Naive thymus-derived CD8-positive, alpha-beta T cell (primary cell): Measurements from ENCODE around the gene MYH11. TPM values are rescaled to one million over a fixed set of nuclear protein-coding genes. Genes with fewer than 3 reads are reported as not detected.
A peak's percentile ranks its signal among the peaks of the same experiment; 100 is the strongest.

Experiments
- ATAC-seq, 2 donors: fragments of 150-1000 bp; cut with Tn5 transposase in 1 of 2; sonication (Bioruptor Pico), chemical (Tn5 transposase) in 1 of 2; 1 replicate in 1 of 2; 2 replicates in 1 of 2; pipeline ENCODE4 v1.10.0; 2021; ENCODE audit warnings: mild to moderate bottlenecking in 2 of 2, moderate library complexity in 2 of 2
- POLR2A ChIA-PET: fragments of 350-600 bp; sonication (Branson Sonifier 250); formaldehyde crosslinking; loops from one replicate; lab custom pipeline; 2021; ENCODE audit warnings: antibody characterized with exemption; lab: Charles Lee
- DNase-seq, 10 donors: peaks; one replicate each; pipeline versions ENCODE4 v3.0.0 to v3.0.0-alpha.2; 2020 to 2022
- H3K27ac Mint-ChIP-seq, 10 donors: one replicate each; pipeline ENCODE4 v1.8.0; 2020 to 2022; ENCODE audit warnings: mild to moderate bottlenecking in 10 of 10, mixed read lengths in 10 of 10, moderate library complexity in 4 of 10, inconsistent platforms in 1 of 10
- H3K27me3 Mint-ChIP-seq, 5 donors: one replicate each; pipeline ENCODE4 v1.8.0; 2021 to 2022; ENCODE audit warnings: mixed read lengths in 5 of 5
- H3K36me3 Mint-ChIP-seq, 3 donors: one replicate each; pipeline ENCODE4 v1.8.0; 2020 to 2022; ENCODE audit warnings: mixed read lengths in 3 of 3, mild to moderate bottlenecking in 2 of 3, inconsistent platforms in 1 of 3
- H3K4me1 Mint-ChIP-seq, 4 donors: one replicate each; pipeline ENCODE4 v1.8.0; 2021 to 2022; ENCODE audit warnings: mixed read lengths in 4 of 4
- H3K4me3 Mint-ChIP-seq, 10 donors: one replicate each; pipeline ENCODE4 v1.8.0; 2020 to 2022; ENCODE audit warnings: mild to moderate bottlenecking in 10 of 10, mixed read lengths in 10 of 10, moderate library complexity in 6 of 10, inconsistent platforms in 1 of 10
- H3K9me3 Mint-ChIP-seq, 9 donors: one replicate each; pipeline ENCODE4 v1.8.0; 2020 to 2022; ENCODE audit warnings: mixed read lengths in 9 of 9, mild to moderate bottlenecking in 3 of 9, inconsistent platforms in 1 of 9, moderate library complexity in 1 of 9
- polyA plus RNA-seq, 3 donors: library from polyadenylated mRNA; unstranded; fragments of 300-500 nt; fragmentation: Illumina TruSeq; gene quantifications; one replicate each; pipeline ENCODE4 v1.2.3, GENCODE V29; 2021
- total RNA-seq, 8 experiments: library from RNA in 2 of 8; stranded (reverse) in 2 of 8; gene quantifications; one replicate each; pipeline ENCODE4 v1.2.3 and lab custom pipeline; 2021 to 2026

The MYH11 gene
- total and polyA plus RNA-seq, 5 experiments from 2014 or later = 0.20 to 0.59 TPM; not detected in 3

DNA sequence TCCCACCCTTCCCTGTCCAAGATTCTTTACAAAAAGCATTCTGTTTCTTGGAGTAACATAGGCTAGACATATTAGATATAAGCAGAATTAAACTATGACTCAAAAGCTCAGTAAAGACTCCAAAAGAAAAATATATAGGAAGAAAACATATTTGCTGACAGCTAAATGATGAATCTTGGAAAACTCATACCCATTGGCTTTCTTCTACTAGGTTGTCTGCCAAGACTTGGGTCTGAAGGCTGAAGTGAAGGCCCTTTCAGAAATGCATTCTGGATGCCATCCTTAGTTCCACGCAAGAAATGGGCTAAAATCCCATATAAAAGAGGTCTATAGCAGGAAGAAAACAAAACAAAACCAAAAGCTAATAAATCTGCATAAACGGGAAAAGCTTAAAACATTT is 16.5 kb upstream of the MYH11 start:
- H3K27me3 Mint-ChIP-seq = no peaks in the 10 kb centered on the region
- no peak for ATAC-seq
- no peaks in the 10 kb centered on the region for H3K9me3 Mint-ChIP-seq
- H3K27ac Mint-ChIP-seq = peak overlapping the region in 1 of 10 donors; percentile 2
- no peak overlapping the region for H3K4me3 Mint-ChIP-seq
- DNase-seq = no peak
- H3K36me3 Mint-ChIP-seq = peaks cover 4 to 91% (median 6%) of the 10 kb centered on the region in 3 donors
- peaks cover 0 to 10% (median 2%) of the 10 kb centered on the region in 4 donors for H3K4me1 Mint-ChIP-seq
- POLR2A ChIA-PET = interaction anchor here (1.0 kb wide), 1 partner anchor 15 kb away, joined by 3 read pairs; the partner anchor contains the start of gene CEP20

DNA sequence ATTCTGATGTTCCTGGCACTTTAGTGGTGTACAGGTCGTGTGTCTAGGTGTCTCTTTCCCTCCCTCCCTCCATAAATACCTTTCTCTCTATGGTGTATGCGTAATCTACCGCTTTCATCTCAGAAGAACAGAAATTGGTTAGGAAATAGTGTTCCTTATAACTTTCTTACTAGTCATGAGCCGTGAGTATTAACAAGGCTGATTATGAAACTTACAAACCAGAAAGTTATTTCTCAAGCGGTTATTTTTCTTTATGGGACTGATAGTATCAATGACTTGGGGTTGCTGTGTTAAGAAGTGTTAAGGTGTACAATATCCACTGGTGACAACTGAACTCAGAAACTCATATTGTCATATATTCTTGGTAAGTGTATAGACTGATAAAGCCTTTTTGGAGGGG is 13.2 kb upstream of the MYH11 start:
- peaks cover 0 to 10% (median under 1%) of the 10 kb centered on the region in 4 donors for H3K4me1 Mint-ChIP-seq
- ATAC-seq (no peak), DNase-seq (no peak)
- no peaks in the 10 kb centered on the region for H3K27me3 Mint-ChIP-seq
- peak overlapping the region in 1 of 10 donors; percentile 51 for H3K27ac Mint-ChIP-seq
- no peak overlapping the region for H3K4me3 Mint-ChIP-seq
- POLR2A ChIA-PET = no interaction called here
- H3K9me3 Mint-ChIP-seq = no peaks in the 10 kb centered on the region
- H3K36me3 Mint-ChIP-seq = peaks cover 0 to 94% (median 7%) of the 10 kb centered on the region in 3 donors

DNA sequence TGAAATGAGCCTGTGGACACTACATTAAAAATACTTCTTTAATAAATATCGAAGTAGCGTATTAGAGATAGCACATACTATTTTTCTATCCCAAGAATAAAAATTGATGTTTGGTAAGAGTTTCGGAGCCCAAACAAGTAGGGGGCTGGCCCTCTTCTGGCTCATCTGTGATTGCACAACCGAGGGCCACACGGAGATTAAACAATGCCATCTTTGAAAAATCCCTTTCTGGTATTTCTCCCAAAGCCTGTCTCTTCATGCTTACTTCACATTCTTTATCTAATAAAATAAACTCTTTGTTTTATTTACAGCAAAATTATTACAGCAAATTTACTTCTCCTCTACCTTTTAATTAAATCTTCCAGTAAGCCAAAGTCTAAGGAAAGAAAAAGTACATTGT is 9.6 kb upstream of the MYH11 start:
- Mint-ChIP-seq H3K36me3 (peaks cover 0 to 62% (median 7%) of the 10 kb centered on the region in 3 donors), H3K4me1 (no peaks in the 10 kb centered on the region), H3K4me3 (no peak overlapping the region), H3K9me3 (no peaks in the 10 kb centered on the region), H3K27ac (no peak overlapping the region), H3K27me3 (no peaks in the 10 kb centered on the region)
- ATAC-seq (no peak), DNase-seq (no peak)
- POLR2A ChIA-PET = no interaction called here

DNA sequence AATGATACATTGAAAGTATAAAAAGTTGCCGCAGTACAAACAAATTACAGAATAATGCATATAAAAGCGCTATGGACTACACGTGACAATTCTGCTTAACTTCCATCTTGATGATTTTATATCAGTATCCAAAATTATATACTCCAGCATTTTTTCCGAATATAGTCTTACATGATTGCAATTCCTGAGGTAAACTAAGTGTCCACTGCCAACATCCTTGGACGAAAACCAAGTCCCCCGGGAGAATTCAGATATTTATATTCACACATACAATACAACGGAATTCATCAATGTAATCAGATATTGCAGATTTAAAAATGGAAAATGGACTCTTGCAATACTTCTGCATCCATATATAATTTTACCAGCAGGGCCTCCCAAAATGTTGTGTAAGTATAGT is 8.9 kb upstream of the MYH11 start:
- H3K36me3 Mint-ChIP-seq = peaks cover 0 to 55% (median 7%) of the 10 kb centered on the region in 3 donors
- no peak overlapping the region for H3K4me3 Mint-ChIP-seq
- ATAC-seq (no peak), DNase-seq (no peak)
- H3K27ac Mint-ChIP-seq = peak overlapping the region in 1 of 10 donors; percentile 0
- no peaks in the 10 kb centered on the region for H3K4me1 Mint-ChIP-seq
- POLR2A ChIA-PET = no interaction called here
- no peaks in the 10 kb centered on the region for H3K9me3 Mint-ChIP-seq
- no peaks in the 10 kb centered on the region for H3K27me3 Mint-ChIP-seq

DNA sequence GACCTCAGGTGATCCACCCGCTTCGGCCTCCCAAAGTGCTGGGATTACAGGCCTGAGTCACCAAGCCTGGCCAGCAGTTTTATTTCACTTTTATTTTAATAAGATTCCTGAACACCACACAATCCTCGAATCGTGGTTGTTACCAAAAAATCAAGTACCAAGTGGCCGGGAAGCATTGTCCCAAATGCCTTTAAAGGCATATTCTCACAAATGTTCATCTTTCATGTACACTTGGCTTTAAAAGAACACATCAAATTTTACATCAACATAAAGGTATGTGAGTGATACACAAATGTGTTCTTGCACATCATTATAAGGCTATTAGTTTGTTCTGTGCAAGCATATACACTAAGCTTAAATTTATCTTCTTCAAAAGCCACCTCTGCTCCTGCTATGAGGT is 8.1 kb upstream of the MYH11 start:
- H3K9me3 Mint-ChIP-seq = no peaks in the 10 kb centered on the region
- no peaks in the 10 kb centered on the region for H3K27me3 Mint-ChIP-seq
- H3K4me3 Mint-ChIP-seq = no peak overlapping the region
- ATAC-seq (no peak), DNase-seq (no peak)
- peaks cover 0 to 47% (median 7%) of the 10 kb centered on the region in 3 donors for H3K36me3 Mint-ChIP-seq
- H3K4me1 Mint-ChIP-seq = no peaks in the 10 kb centered on the region
- peak overlapping the region in 1 of 10 donors; percentile 0 for H3K27ac Mint-ChIP-seq
- POLR2A ChIA-PET = no interaction called here

DNA sequence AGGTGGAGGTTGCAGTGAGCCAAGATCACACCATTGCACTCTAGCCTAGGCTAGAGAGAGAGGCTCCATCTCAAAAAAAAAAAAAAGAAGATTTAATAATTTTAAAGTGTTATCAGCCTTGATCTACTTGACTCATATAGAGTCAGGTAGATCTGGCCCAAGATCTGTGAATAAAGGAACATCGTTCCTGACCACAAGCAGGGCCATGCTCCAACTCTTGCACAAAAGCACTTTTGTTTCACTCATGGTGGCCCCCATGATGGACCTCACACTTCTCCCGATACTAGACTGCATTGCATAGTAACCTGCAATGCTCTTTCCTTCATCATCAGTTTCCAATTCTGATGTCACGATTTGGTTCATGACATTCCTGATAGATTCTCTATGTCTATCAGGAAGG is 5.2 kb upstream of the MYH11 start:
- Mint-ChIP-seq H3K4me1 (peaks cover 5 to 9% (median 8%) of the 10 kb centered on the region in 4 donors), H3K9me3 (no peaks in the 10 kb centered on the region), H3K4me3 (no peak overlapping the region), H3K27me3 (peaks cover 3 to 15% (median 11%) of the 10 kb centered on the region in 5 donors), H3K36me3 (peaks cover 4 to 20% (median 5%) of the 10 kb centered on the region in 3 donors), H3K27ac (no peak overlapping the region)
- no peak for DNase-seq
- POLR2A ChIA-PET = no interaction called here
- ATAC-seq = no peak

DNA sequence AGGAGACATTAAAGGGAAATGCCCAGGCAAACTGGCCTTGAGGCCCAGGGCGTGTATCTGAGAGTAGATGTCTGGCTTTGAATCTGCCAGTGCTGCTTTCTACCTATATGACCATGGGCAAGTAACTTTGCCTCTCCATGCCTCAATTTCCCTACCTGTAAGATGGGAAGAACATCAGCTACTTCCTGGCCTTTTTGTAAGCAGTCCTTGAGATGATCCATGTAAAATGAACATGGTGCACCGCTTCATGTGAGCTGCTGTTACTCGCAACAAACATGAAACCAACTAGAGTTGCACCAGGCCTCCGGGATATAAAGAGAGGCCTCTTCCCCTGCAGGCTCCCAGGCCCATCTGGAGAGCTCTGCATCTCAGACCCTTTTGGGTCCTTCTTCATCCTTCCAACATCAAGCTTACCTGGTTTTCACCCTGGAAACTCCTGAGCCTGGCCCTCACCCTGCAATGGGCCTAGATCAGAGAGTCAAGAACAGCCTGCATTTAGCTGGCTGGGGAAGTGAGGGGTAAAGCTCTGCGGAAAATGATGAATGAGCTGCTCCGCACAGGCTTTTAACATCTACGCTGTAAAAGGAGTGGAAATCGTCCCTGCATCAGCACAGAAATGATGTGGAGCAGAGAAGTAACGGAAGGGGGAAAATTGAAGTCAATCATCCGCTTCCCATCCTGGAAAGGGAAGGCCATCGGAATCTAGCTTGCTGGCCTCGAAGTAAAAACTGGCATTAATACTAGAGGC is 2.3 kb upstream of the MYH11 start:
- Mint-ChIP-seq H3K27me3 (peaks cover 14 to 32% (median 27%) of the 10 kb centered on the region in 5 donors), H3K4me1 (peaks cover 5 to 9% (median 8%) of the 10 kb centered on the region in 4 donors)
- ATAC-seq = no peak

DNA sequence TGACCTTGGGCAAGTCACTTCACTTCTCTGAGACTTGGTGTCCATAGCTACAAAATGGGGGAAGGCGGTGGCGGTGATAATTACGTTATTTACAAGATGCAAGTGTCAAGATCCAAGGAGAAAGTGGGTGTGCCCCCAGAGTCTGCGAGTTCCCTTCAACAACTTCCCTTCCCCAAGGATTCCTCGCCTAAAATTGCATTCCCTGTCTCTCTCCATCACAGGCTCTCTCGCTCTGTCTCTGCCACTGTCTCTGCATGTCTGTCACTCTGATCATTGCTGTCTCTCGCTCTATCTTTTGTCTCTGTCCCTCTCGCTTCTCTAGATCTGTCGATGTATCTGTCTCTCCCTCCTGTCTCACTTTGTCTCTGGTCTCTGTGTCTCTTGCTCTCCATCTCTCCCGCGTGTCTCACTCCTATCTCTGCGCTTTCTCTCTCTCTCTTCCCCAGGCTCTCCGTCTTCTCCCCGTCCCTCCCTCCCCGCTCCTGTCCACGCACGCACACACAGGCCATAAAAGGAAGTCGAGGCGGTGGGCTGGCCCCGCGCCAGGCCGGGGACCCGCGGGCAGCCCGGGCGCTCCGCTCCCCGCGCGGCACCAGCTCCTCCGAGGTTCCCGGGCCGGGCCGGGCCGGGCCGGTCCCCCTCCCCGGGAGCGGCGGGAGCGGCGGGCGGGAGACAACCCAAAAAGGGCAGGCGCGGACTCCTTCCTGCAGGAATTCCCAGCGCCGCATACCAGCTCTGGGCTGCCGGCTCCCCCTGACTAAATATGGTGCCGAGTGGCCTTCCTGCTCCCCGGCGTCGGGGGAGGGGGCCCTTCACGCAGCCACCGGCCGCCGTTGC is 1.1 kb upstream of the MYH11 start:
- POLR2A ChIA-PET = no interaction called here
- Mint-ChIP-seq H3K27ac (no peak overlapping the region), H3K36me3 (peaks cover 0 to 5% (median 0%) of the 10 kb centered on the region in 3 donors), H3K4me1 (peaks cover 5 to 9% (median 8%) of the 10 kb centered on the region in 4 donors), H3K9me3 (no peaks in the 10 kb centered on the region), H3K4me3 (peak overlapping the region; percentile 31 to 81 (median 71)), H3K27me3 (peaks cover 14 to 34% (median 27%) of the 10 kb centered on the region in 5 donors)
- DNase-seq (no peak), ATAC-seq (no peak)

More for the DNA sequence above, 2.3 kb upstream of the MYH11 start:
- H3K9me3 Mint-ChIP-seq = no peaks in the 10 kb centered on the region
- DNase-seq = no peak
- H3K36me3 Mint-ChIP-seq = peaks cover 0 to 5% (median 0%) of the 10 kb centered on the region in 3 donors
- H3K27ac Mint-ChIP-seq = no peak overlapping the region
- POLR2A ChIA-PET = no interaction called here
- peak overlapping the region in 1 of 10 donors; percentile 38 for H3K4me3 Mint-ChIP-seq

DNA sequence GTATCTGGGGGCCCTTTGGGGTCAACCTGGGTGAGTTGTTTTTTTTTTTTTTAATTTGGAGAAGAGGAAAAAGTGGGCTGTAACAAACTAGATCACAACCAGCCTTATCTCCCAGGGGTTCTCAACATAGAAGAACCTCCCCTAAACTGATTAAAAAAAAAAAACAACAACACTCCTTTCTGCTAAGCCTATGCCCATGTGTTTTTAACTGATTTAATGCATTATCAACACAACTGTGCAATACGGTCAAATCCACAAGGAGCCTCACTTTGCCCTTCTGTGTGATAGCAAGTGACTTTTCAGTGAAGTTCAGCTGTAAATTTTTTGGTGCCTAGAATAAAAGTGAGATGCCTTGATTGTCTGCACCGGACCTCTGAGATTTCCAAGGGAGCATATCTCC is 646 bp downstream of the MYH11 start:
- Mint-ChIP-seq H3K27ac (no peak overlapping the region), H3K4me3 (no peak overlapping the region), H3K36me3 (peaks cover 0 to 5% (median 0%) of the 10 kb centered on the region in 3 donors), H3K9me3 (no peaks in the 10 kb centered on the region), H3K4me1 (peaks cover 5 to 9% (median 8%) of the 10 kb centered on the region in 4 donors), H3K27me3 (peaks cover 14 to 34% (median 27%) of the 10 kb centered on the region in 5 donors)
- no peak for ATAC-seq
- POLR2A ChIA-PET = no interaction called here
- DNase-seq = no peak

DNA sequence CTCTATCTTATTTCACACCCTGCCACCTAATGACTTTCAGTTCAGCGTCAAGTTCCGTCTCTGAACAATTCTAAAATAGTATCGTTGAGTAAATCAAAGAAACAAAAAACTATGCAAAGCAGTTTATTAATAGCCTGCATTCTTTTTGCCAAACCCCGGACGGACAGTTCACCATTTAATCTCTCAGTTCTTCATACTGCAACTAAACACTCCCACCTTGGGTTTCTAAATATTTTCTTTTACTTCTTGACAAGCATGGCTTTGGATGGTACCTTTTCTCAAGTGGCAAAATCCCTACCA is 1.2 kb downstream of the MYH11 start:
- H3K36me3 Mint-ChIP-seq = peaks cover 0 to 5% (median 0%) of the 10 kb centered on the region in 3 donors
- H3K9me3 Mint-ChIP-seq = no peaks in the 10 kb centered on the region
- DNase-seq = no peak
- ATAC-seq = no peak
- H3K27me3 Mint-ChIP-seq = peaks cover 14 to 34% (median 27%) of the 10 kb centered on the region in 5 donors
- H3K27ac Mint-ChIP-seq = peak overlapping the region in 1 of 10 donors; percentile 31
- POLR2A ChIA-PET = no interaction called here
- H3K4me1 Mint-ChIP-seq = peaks cover 5 to 9% (median 8%) of the 10 kb centered on the region in 4 donors
- no peak overlapping the region for H3K4me3 Mint-ChIP-seq

DNA sequence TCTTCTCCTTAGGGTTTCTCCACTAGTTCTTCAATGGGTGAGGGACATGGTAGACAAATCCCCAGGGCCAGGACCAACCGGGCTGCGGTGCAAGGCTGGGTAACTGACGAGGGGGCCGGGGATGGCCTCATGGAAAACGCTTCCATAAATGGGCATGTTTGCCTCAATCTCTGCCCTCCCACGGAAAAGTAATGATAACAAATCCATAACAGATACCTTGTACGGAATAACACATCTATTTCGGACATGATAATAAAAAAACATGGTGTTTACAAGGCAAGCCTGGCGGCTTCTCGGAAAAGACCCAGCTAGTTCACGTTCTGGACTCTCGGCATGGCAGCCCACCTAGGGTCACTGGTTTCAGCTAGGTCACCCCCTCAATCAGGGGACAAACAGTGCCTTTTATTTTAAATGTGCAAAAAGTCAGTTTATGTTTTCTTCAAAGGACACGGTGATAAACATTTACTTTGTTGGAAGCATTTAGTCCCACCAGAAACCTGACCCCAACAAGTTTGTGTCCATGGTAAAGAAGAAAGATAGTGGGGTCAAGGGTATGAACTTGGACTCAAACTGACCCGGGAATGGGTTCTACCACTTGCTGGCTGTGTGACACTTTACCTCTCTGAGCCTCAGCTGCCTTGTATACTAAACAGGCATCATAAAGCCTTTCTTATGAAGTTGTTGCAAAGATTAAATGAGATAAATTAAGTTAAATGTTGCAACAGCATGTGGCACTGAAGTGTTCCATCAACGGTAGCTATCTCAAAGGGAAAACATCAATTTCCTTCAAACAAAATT is 1.7 kb downstream of the MYH11 start:
- Mint-ChIP-seq H3K4me1 (peaks cover 5 to 9% (median 8%) of the 10 kb centered on the region in 4 donors), H3K9me3 (no peaks in the 10 kb centered on the region), H3K27me3 (peaks cover 14 to 34% (median 27%) of the 10 kb centered on the region in 5 donors), H3K36me3 (peaks cover 0 to 5% (median 0%) of the 10 kb centered on the region in 3 donors), H3K4me3 (no peak overlapping the region), H3K27ac (peak overlapping the region in 1 of 10 donors; percentile 53)
- ATAC-seq (no peak), DNase-seq (no peak)
- POLR2A ChIA-PET = no interaction called here

DNA sequence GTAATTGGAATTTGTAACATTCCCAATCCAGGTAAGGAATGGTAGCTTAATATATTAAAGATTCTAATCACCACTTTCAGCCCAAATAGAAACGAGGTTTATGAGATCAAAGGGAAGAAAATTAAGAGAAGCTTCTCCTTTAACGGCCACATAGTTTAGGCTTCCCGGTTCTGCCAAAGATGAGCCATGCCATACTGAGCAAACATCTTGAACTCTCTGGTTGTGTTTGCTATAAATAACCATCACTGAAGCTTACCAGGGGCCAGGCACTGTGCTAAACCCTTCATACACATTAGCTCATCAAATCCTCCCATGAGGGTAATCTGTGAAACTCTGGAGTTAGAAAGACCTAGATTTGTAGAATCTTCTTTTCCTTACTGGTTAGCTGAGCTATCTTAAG is 2.8 kb downstream of the MYH11 start:
- peaks cover 0 to 5% (median 0%) of the 10 kb centered on the region in 3 donors for H3K36me3 Mint-ChIP-seq
- no peak overlapping the region for H3K4me3 Mint-ChIP-seq
- no peaks in the 10 kb centered on the region for H3K9me3 Mint-ChIP-seq
- POLR2A ChIA-PET = no interaction called here
- DNase-seq (no peak), ATAC-seq (no peak)
- peaks cover 14 to 32% (median 27%) of the 10 kb centered on the region in 5 donors for H3K27me3 Mint-ChIP-seq
- no peak overlapping the region for H3K27ac Mint-ChIP-seq
- H3K4me1 Mint-ChIP-seq = peaks cover 5 to 9% (median 8%) of the 10 kb centered on the region in 4 donors
